NCI-H526 (cell line): Measurements from ENCODE around the gene MPV17L2.

Experiments
- DNase-seq, 2 experiments: peaks; one replicate each; lab custom pipeline; 2025; lab: John Stamatoyannopoulos, UW

MPV17L2 gene

GRCh38 chr19:18218600-18218999 lies 25.6 kb downstream of the MPV17L2 start:
- no peak for DNase-seq

- DNase-seq, result no peak
Measured at GRCh38 chr19:18219911-18220631, 27.1 kb downstream of the MPV17L2 start.

GRCh38 chr19:18220632-18221275 lies 27.7 kb downstream of the MPV17L2 start:
- peak in 1 of 2 experiments; percentile 49 for DNase-seq

- DNase-seq, result no peak
Measured at GRCh38 chr19:18221815-18222725, 29.1 kb downstream of the MPV17L2 start.

GRCh38 chr19:18223860-18224524 lies 31.0 kb downstream of the MPV17L2 start:
- DNase-seq, result peak in 1 of 2 experiments; percentile 35

GRCh38 chr19:18224525-18225354 lies 31.7 kb downstream of the MPV17L2 start:
- peak; percentile 89 to 97 for DNase-seq

GRCh38 chr19:18225355-18225701 lies 32.3 kb downstream of the MPV17L2 start:
- no peak for DNase-seq

- DNase-seq, result peak in 1 of 2 experiments; percentile 19
Measured at GRCh38 chr19:18225702-18226468, 32.9 kb downstream of the MPV17L2 start, which contains the start of gene PDE4C. PDE4C (minus strand) TSS chr19:18226438; CDS start chr19:18226415, 23 bp downstream.

- no peak for DNase-seq
Measured at GRCh38 chr19:18226956-18227780, 34.1 kb downstream of the MPV17L2 start.

- no peak for DNase-seq
Measured at GRCh38 chr19:18227781-18228271, 34.8 kb downstream of the MPV17L2 start.

- DNase-seq, result no peak
Measured at GRCh38 chr19:18229474-18229873, 36.5 kb downstream of the MPV17L2 start.

GRCh38 chr19:18229915-18230314 lies 36.9 kb downstream of the MPV17L2 start:
- no peak for DNase-seq

GRCh38 chr19:18230941-18231734 lies 38.1 kb downstream of the MPV17L2 start:
- DNase-seq, result no peak

GRCh38 chr19:18231775-18232174 lies 38.8 kb downstream of the MPV17L2 start:
- peak in 1 of 2 experiments; percentile 21 for DNase-seq

GRCh38 chr19:18232540-18233223 lies 39.7 kb downstream of the MPV17L2 start:
- DNase-seq, result peak; percentile 31 to 77

- peak in 1 of 2 experiments; percentile 68 for DNase-seq
Measured at GRCh38 chr19:18233224-18233825, 40.3 kb downstream of the MPV17L2 start.

- no peak for DNase-seq
Measured at GRCh38 chr19:18234194-18234593, 41.2 kb downstream of the MPV17L2 start.
